SK-N-DZ (cell line): ENCODE results near the gene PLK1.

ENCODE experiments used
- DNase-seq: peaks from one replicate; pipeline ENCODE4 v3.0.0-alpha.2; 2015; ENCODE audit warnings: low spot score

PLK1 gene

DNA sequence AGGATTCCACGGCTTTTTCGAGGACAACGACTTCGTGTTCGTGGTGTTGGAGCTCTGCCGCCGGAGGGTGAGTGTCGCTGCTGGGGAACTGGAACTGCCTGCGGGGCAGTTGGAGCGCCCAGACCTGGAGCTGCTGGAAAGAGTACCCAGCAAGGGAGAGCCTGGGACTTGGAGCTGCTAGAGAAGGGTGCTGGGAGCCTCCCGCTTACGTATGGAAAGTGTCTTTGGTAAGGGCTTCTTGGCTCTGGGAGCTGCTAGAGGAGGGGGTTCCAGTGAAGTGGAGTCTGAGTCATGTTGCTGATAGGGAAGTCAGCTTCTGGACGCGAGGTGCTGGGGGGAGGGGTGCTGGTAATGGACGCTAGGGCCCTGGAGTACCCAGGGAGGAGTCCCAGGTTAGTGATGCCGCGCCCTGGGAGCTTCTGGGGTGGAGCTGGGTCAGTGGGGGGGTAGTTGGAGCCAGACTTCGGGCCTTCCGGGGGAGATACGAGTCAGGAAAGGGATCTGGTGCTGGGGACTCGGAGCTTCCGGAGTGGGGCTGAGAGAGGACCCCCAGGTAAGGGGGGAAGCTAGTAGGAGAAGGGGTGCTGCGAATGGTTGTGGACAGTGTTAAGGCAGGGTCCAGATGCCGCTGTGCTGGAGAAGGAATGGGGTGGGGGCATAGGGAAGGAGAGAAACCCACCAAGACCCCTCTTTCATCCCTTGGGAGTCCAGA lies 741 bp downstream of the PLK1 start:
- peak; percentile 25 for DNase-seq

DNA sequence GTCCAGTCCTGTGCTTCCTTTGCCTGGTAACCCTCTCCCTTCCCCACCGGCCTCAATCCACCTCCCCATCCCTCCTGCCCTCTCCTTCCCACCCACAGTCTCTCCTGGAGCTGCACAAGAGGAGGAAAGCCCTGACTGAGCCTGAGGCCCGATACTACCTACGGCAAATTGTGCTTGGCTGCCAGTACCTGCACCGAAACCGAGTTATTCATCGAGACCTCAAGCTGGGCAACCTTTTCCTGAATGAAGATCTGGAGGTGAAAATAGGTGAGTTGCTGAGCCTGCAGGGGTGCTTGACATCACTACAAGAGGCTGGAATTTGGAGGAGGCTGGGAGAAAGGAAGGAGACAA lies 1.3 kb downstream of the PLK1 start:
- no peak for DNase-seq

- DNase-seq, result no peak
These were observed 3.5 kb downstream of the PLK1 start for GRCh38 chr16:23682181-23682580.

DNA sequence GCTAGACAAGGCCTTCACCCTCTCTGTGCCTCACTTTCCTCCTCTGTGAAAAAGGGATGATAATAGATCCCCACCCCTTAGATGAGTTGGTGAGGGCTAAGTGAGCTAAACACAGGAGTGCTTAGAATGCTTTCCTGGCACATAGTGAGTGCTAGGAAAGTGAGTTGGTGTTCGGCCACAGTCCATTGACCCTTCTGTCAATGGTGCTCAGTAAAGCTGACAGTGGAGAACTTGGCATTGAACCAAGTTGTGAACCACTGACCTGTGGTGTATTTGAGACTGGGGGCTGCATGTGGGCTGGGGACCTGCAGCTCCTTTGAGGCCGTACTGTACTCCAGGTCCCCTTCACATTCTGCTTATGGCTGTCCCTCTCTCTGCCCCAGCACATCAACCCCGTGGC lies 4.8 kb downstream of the PLK1 start:
- DNase-seq, result no peak

DNA sequence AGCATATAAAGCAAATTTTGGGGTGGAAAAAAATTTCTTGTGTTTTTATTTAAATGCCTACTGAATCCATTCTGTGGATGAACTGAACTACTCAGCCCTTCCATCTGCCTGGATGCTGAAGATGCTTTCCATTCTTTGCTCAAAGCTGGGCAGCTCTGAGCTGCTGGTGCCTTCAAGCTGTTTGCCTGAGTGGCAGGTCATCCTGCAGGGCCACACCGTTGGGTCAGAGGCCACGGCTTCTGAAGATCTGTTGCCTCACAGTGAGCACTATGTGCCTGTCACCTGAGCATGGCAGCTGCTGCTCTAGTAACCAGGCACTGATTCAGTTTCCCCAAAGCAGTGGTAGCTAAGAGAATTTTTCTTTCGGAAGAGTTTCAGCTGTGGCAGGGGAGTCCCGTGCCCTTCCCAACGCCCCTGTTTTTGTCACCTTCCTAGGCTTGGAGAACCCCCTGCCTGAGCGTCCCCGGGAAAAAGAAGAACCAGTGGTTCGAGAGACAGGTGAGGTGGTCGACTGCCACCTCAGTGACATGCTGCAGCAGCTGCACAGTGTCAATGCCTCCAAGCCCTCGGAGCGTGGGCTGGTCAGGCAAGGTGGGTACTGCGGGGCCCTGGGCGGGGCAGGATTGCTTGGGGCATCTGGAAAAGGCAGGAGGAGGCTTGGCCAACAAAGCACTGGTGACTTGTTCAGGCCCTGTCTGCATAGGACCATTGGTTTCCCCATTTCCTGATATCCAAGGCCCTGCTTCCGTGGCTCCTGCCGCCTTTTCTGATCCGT lies 8.5 kb downstream of the PLK1 start:
- no peak for DNase-seq

DNA sequence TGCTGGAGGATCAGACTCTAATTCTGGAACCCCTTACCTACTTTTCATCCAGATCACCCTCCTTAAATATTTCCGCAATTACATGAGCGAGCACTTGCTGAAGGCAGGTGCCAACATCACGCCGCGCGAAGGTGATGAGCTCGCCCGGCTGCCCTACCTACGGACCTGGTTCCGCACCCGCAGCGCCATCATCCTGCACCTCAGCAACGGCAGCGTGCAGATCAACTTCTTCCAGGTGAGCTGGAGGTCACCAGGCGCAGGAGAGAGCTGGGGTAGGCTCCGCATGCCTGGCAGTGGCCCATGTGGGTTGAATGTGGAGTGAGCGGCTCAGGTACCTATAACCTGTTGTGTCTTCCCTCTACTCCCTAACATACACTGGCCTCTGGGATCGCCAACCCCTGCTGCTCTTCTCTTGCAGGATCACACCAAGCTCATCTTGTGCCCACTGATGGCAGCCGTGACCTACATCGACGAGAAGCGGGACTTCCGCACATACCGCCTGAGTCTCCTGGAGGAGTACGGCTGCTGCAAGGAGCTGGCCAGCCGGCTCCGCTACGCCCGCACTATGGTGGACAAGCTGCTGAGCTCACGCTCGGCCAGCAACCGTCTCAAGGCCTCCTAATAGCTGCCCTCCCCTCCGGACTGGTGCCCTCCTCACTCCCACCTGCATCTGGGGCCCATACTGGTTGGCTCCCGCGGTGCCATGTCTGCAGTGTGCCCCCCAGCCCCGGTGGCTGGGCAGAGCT lies 10.9 kb downstream of the PLK1 start:
- no peak for DNase-seq

DNA sequence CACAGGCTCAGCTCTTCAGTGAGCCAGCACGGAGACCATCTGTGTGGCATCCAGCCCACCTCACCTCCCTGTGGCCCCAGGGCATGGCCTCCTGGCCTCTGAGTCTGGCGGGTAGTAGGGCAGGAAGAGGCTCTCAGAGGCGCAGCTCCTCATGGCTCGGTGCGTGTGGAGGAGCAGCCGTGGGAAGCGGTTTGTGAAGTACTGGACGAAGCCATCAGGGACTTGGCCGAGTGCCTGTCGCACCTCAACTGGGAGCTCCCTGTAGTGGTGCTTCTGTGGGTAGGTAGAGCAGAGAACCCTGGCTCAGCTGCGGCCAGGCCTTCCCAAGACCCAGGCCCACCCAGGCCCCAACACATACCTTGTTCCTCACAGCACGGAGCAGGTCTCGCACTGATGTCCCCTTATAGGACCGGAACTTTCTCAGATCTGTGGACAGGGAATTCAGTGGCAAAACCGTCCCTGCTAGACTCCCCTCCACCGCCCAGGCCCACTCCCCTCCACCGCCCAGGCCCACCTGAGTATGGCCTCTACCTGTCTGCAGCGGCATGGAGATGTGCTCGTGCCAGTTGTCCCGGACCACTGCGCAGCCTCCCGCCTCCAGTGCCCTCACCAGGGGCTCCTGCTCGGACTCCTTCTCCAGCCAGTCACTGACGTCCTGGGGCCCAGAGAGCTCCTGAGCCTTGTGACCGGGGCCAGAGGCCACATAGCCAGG lies 12.2 kb downstream of the PLK1 start:
- DNase-seq, result no peak

GRCh38 chr16:23691483-23692189 lies 12.9 kb downstream of the PLK1 start:
- no peak for DNase-seq

- DNase-seq, result no peak
These were observed 13.6 kb downstream of the PLK1 start for GRCh38 chr16:23692190-23692837.

DNA sequence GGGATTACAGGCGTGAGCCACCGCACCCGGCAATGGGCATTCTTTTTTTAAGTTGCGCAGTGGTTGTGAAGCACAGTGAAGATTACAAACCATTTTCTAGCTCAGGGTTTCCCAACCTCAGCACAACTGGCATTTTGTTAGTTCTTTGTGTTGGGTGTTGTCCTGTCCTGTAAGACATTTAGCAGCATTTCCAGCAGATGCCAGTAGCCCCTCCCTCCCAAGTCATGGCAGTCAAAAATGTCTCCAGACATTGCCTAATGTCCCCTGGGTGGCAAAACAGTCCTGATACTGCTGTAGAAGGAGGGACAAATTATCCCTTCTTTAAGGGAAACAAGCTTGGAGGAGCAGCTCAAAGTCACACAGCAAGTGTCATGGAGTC lies 15.6 kb downstream of the PLK1 start:
- no peak for DNase-seq

GRCh38 chr16:23694644-23695373 lies 16.1 kb downstream of the PLK1 start:
- DNase-seq, result peak; percentile 80

DNA sequence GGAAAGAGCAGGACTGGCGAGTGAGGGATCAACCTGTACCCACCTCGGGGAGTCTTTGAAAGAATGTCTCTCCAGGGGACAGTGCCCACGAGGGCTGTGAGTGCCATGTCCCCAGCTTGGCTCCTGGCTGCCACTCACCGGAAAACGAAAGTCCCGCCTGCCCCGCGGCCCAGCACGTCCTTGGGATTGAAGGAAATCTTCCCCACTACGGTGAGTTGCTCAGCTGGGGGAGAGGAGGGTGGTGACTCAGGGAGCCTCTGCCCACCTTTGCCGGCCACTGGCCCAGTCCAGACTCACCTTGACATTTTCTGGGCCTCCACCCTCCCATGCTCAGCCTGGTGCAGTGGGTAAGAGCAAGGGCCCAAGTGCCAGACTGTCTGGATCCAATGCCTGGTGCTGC lies 17.1 kb downstream of the PLK1 start:
- no peak for DNase-seq

DNA sequence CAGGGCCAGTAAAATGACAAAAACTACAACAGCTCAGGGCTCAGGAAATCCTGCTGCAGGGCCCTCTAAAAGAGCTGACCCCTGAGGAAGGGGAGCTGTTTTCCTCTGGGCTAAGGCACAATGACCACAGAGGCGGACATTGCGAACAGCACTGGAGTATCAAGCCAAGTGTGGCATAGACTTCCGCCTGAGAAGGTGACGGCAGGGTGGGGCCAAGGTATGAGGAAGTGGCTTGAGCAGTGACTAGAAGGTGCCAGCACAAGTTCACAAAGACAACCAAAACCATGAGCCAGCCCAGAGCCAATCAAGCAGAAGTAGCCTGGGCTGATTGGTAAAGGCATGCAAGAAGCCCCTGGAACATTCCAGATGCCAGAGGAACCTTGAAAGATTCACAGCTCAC lies 20.4 kb downstream of the PLK1 start:
- DNase-seq, result no peak

DNA sequence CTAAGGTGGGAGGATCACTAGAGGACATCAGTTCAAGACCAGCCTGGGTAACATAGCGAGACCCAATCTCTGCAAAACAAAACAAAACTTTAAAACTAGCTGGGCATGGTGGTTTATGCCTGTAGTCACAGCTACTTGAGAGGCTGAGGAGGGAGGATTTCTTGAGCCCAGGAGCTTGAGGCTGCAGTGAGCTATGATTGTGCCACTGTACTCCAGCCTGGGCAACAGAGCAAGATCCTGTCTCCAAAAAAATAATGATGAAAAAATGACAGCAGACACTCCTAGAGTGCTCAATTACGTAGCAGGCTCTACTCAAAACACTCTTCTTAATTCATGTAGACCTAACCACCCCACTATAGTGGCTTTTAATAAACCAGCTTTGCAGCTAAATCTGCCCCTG lies 21.4 kb downstream of the PLK1 start:
- DNase-seq, result no peak

- peak; percentile 37 for DNase-seq
These were observed 21.8 kb downstream of the PLK1 start for GRCh38 chr16:23700509-23700908.

DNA sequence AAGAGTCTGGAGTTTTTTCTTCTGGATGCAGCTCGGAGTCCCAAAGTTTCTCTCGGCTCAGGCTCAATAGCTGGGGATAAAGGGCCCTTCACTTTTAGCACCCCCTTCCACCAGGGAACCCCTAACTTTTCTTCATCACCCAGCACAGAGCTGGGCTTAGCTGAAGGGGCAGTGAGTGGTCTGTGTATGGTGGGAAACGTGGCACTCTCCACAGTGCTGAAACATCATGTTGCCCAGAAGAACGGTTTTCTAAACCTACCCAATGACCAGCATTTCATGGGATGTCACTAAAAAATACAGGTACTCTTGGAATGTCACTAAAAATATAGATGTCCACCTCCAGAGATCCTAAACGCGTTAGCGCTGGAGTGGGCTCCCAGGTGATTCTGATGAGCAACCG lies 22.4 kb downstream of the PLK1 start:
- no peak for DNase-seq

DNA sequence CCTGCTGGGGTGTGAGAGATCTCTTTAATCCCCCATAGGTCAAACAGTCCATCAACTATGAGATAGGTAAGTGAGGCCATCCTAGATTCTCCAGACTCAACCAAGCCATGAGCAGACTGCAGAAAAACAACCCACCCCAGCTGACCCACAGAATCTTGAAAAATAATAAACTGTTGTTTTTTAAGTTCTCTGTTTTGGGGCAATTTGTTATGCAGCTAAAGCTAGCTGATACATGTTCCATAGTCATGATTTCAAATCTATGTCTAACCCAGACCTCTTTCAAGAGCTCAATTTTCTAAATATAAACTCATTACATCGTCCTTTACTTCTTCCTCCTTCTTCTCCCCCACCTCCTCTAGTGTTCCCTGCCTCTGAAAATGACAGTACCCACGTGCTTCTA lies 24.3 kb downstream of the PLK1 start:
- no peak for DNase-seq

DNA sequence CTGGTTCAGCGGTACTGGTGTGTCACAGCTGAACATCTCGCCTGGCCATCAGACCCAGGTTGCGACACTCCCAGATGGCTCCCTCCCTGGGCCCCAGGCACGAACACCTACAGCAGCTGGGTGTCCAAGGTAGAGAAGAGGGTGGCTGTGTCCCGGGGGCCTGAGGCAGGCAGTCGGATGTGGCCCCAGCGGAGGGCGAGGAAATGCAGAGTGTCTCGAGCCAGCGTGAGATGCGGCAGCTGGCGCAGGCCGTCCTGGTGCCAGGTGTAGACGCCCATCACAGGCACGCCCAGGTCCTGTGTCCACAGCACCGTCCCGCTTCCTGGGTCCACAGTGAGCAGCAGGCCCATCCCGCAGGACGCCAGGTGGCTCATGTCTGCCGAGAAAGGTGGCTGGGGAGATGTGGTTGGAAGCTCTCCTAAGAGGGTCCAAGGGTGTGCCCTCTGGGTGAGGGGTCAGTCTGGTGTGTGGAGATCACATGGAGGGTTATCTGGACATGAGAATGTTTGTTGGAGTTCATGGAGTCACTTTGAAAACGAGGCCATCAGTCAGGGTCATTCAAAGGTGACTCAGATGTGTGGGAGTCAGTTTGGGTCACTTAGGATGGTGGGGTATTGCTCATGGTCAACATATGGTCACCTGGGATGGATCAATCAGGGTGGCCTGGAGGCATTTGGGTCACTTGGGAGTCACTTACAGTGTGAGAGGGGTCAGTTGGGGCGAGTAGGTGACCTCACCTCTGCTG lies 26.3 kb downstream of the PLK1 start:
- DNase-seq, result no peak

- no peak for DNase-seq
These were observed 26.8 kb downstream of the PLK1 start for GRCh38 chr16:23705517-23705902.

- DNase-seq, result no peak
These were observed 27.8 kb downstream of the PLK1 start for GRCh38 chr16:23706439-23706838.
